Suprapubic skin (tissue), 4 donors: Measurements from ENCODE around the gene KRI1.

Experiments
- CTCF ChIP-seq, 2 donors: fragments of 200-600 bp in 1 of 2; fragments of 450-650 bp in 1 of 2; sonication (generic) in 1 of 2; IDR thresholded peaks; one replicate each; pipeline ENCODE4 v1.5.1; 2016 to 2019; ENCODE audit warnings: antibody characterized with exemption in 2 of 2, mild to moderate bottlenecking in 1 of 2, moderate library complexity in 1 of 2
- EP300 ChIP-seq: sonication (generic); formaldehyde crosslinking; IDR thresholded peaks from one replicate; pipeline ENCODE4 v1.6.1; 2017; ENCODE audit warnings: antibody characterized with exemption
- POLR2A ChIP-seq, 2 donors: fragments of 450-650 bp; IDR thresholded peaks; one replicate each; pipeline ENCODE4 v1.6.1; 2017; ENCODE audit warnings: antibody characterized with exemption in 2 of 2, mild to moderate bottlenecking in 2 of 2, moderate library complexity in 2 of 2
- POLR2AphosphoS5 ChIP-seq, 3 donors: sonication (generic); formaldehyde crosslinking; IDR thresholded peaks; one replicate each; pipeline ENCODE4 v1.6.1; 2017; ENCODE audit warnings: antibody characterized with exemption in 3 of 3

DNA sequence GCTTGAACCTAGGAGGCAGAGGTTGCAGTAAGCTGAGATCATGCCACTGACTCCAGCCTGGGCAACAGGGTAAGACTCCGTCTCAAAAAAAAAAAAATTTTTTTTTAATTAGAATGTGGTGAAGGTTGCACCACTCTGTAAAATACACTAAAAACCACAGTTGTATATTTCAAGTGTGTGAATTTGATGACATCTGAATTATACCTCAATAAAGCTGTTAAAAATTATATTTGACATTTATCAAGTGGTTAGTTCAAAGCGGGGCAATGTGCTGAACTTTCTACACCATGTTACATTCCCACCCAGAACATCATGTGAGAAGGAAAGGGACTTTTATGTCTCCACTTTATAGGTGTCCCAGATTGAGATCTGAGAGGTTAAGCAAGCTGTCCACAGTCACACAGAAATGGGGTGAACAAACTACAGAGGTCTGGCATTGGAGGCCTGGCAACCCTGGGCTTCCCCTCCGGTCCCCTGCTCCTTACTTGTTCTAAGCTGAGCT, 42.6 kb downstream of the KRI1 start:
- no peak for TF ChIP-seq POLR2A (IDR thresholded peaks at IDR 0.05)
- TF ChIP-seq CTCF (IDR thresholded peaks at IDR 0.05) = no peak
- no peak for TF ChIP-seq EP300
- no peak for TF ChIP-seq POLR2AphosphoS5 (IDR thresholded peaks at IDR 0.05)
